Activated CD4-positive, alpha-beta T cell treated with anti-CD3 and anti-CD28 coated beads for 48 hours (primary cell): ENCODE measurements around the gene SFXN4.
A peak's percentile ranks its signal among the peaks of the same experiment; 100 is the strongest.
"Not testable (repeated sequence)": the region's sequence is repeated elsewhere in the genome, so short reads cannot be mapped to it uniquely, and the experiment has no call there.

Source experiments
- DNase-seq: peaks from one replicate; pipeline ENCODE4 v3.0.0-alpha.2; 2020

Gene SFXN4

GRCh38 chr10:119105155-119105554 lies 60.4 kb downstream of the SFXN4 start:
- no peak for DNase-seq

DNA sequence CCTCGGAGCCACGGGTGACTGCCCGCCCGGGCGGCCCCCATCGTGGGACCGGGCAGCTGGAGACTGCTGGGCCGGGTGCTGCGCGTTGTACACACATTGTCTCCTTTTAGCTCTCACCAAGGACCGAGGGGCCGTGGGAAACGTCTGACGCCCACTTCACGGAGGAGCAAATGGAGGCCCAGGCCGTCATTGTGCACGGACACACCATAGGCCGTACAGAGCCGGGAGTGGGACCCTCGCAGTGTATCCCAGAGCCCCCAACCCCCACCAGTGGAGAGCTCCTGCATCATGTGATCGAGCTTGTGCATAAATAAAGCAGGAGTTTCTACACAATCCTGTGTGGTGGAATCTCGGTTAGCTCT lies 60.9 kb downstream of the SFXN4 start:
- peak; percentile 20 for DNase-seq

DNA sequence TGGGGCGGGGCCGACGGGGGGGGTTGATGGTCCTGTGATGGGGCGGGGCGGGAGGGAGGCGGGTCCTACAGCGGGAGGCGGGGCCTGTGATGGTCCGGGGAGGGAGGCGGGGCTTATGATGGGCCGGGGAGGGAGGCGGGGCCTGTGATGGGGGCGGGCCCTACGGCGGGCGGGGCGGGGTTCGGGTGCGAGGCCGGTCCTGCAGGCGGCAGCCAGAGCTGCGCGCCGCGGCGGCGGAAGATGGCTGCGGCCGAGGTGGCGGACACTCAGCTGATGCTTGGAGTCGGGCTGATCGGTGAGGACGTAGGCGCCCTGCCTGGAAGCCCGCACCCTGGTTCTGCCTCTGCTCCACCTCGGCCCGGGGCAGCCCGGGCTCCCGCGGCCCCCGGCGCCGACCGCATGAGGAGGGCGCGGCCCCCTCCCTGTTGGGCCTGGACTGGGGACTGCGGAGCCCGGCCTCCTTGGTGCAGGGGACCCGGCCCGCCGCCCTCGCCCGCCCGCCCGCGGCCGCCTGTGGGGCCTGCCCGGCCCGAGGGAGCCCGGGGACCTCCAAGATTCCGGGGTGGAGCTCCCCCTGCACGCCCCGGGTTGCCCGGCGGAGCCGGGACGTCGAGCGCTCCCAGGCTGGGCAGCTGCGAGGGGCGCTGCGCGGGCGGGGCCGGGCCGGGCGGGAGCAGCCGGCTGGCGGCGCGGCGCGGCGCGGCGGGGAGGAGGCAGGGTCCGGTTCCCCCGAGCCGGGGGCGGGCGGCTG lies 61.4 kb downstream of the SFXN4 start, which contains the start of gene DENND10:
TSS of gene DENND10 (plus strand) at position 211 of the 751 bp plus-strand sequence. CDS start at position 241, 30 bp downstream.
- DNase-seq: peak; percentile 82

DNA sequence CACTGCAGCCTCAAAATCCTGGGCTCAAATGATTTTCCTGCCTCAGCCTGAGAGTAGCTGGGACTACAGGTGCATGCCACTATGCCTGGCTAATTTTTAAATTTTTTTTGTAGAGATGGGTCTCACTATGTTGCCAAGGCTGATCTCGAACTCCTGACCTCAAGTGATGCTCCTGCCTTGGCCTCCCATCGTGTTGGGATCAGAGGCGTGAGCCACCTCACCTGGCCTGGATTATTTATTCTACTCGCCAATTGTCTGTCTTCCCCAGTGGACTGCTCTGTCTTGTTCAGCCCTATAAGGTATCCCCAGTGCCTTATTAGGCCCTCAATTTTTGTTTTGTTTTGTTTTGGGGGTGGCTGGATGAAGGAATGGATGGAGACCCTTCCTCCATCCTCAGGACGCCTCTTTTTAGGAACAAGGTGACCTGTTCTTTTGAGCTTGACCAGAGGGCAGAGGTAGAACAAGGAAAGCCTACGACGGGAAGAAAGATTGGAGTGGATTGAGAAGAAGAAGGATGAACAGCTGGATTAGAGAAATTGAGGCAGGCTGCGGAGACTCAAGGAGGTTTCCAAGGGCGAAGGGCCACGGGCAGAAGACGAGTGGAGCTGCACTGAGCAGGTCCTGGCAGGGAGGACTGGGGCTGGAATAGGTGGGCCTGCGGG lies 62.1 kb downstream of the SFXN4 start:
- no peak for DNase-seq

DNA sequence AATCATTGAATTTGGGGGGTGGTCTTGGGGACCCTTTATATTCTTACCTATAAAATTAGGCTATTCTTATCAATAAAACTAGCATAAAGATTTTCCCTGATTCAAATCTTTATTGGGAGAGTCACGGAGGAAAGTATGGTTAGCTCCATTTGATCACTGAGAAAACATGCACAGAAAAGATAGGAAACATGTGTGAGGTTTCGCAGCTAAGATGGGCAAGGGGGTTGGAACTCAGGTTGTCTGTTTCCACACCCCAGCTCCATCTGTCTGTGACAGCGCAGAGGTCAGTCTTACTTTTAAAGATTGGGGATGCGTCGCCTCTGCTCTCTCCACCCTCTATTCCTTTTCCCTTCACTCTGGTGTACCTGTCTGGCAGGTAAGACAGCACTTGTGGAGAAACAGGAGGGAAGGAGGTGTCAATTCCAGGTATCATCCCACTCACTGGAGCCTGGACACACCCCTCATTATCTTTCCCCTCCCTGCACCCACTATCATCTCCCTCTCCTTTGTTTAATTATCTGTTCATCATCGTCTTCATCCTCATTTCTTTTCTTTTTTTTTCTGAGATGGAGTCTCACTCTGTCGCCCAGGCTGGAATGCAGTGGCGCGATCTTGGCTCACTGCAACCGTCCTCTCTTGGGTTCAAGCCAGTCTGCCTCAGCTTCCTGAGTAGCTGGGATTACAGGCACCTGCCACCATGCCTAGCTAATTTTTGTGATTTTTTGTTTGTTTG lies 64.0 kb downstream of the SFXN4 start:
- no peak for DNase-seq

- DNase-seq: no peak
Measured at GRCh38 chr10:119100434-119101238, 64.9 kb downstream of the SFXN4 start.

GRCh38 chr10:119098576-119098975 lies 66.9 kb downstream of the SFXN4 start:
- DNase-seq: no peak

DNA sequence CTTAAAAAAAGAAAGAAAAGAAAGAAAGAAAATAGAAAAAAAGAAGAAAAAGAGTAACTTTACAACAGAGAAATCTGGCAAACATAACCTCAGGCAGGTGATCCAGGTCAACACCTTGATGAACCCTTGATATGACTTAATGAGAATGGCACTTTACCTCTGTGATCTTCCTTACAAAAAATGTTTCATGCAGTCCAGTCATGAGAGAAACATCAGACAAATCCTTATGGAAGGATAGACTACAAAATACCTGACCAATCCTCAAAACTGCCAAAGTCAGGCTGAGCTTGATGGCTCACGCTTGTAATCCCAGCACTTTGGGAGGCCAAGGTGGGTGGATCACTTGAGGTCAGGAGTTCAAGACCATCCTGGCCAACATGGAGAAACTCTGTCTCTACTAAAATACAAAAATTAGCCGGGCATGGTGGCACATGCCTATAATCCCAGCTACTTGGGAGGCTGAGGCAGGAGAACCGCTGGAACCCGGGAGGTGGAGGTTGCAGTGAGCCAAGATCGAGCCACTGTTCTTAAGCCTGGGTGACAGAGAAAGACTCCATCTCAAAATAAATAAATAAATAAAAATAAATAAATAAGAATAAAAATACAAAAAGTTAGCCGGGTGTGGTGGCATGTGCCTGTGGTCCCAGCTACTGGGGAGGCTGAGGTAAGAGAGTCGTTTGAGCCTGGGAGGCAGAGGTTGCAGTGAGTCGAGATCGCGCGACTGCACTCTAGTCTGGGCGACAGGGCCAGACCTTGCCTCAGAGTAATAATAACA lies 68.7 kb downstream of the SFXN4 start:
- not testable (repeated sequence) for DNase-seq

- no peak for DNase-seq
Measured at GRCh38 chr10:119095640-119096039, 69.9 kb downstream of the SFXN4 start.

- DNase-seq: no peak
Measured at GRCh38 chr10:119090968-119091367, 74.5 kb downstream of the SFXN4 start.
